Nephron (organoid): Measurements from ENCODE around the gene HOXD12.

ENCODE experiments used
- H3K27ac Mint-ChIP-seq, 3 experiments: 2 replicates each; pipeline ENCODE4 v1.8.0; 2020; ENCODE audit warnings: mixed read lengths in 3 of 3, mild to moderate bottlenecking in 2 of 3, moderate library complexity in 1 of 3
- H3K27me3 Mint-ChIP-seq: 2 replicates; pipeline ENCODE4 v1.8.0; 2021; ENCODE audit warnings: low read depth, mild to moderate bottlenecking, moderate library complexity, mixed read lengths
- H3K36me3 Mint-ChIP-seq: 2 replicates; pipeline ENCODE4 v1.8.0; 2020; ENCODE audit warnings: low read depth, mixed read lengths
- H3K4me1 Mint-ChIP-seq: 2 replicates; pipeline ENCODE4 v1.8.0; 2020; ENCODE audit warnings: mixed read lengths
- H3K4me3 Mint-ChIP-seq, 3 experiments: 2 replicates each; pipeline ENCODE4 v1.8.0; 2020; ENCODE audit warnings: mild to moderate bottlenecking in 3 of 3, mixed read lengths in 3 of 3, moderate library complexity in 2 of 3
- H3K9me3 Mint-ChIP-seq: 2 replicates; pipeline ENCODE4 v1.8.0; 2020; ENCODE audit warnings: mixed read lengths
- CTCF ChIP-seq, 3 experiments: fragments of 200-600 bp; sonication (generic); IDR thresholded peaks; one replicate each; pipeline ENCODE4 v1.5.0; 2021; ENCODE audit warnings: antibody characterized with exemption in 3 of 3; ENCODE audit not compliant: unreplicated experiment in 3 of 3

The HOXD12 gene

GRCh38 chr2:176079831-176080539 is 19.6 kb upstream of the HOXD12 start:
- peak overlapping the region; percentile 63 to 69 (median 68) for H3K4me3 Mint-ChIP-seq

GRCh38 chr2:176080540-176081375 is 18.8 kb upstream of the HOXD12 start:
- Mint-ChIP-seq H3K27me3 (peaks cover 97% of the 10 kb centered on the region), H3K27ac (no peak overlapping the region), H3K9me3 (peaks cover 3% of the 10 kb centered on the region), H3K4me1 (peaks cover 43% of the 10 kb centered on the region), H3K36me3 (no peaks in the 10 kb centered on the region), H3K4me3 (peak overlapping the region; percentile 43 to 71 (median 61))
- TF ChIP-seq CTCF (IDR thresholded peaks at IDR 0.05; ENCODE audit: unreplicated experiment in 3 of 3), result no peak

More at GRCh38 chr2:176079831-176080539, 19.6 kb upstream of the HOXD12 start:
- H3K27me3 Mint-ChIP-seq, result peaks cover 97% of the 10 kb centered on the region
- H3K9me3 Mint-ChIP-seq, result peaks cover 3% of the 10 kb centered on the region
- H3K4me1 Mint-ChIP-seq, result peaks cover 39% of the 10 kb centered on the region
- no peaks in the 10 kb centered on the region for H3K36me3 Mint-ChIP-seq
- TF ChIP-seq CTCF (IDR thresholded peaks at IDR 0.05; ENCODE audit: unreplicated experiment in 3 of 3), result peak; percentile 87 to 93 (median 93)
- no peak overlapping the region for H3K27ac Mint-ChIP-seq

GRCh38 chr2:176081376-176081836 is 18.2 kb upstream of the HOXD12 start:
- H3K9me3 Mint-ChIP-seq, result peaks cover 3% of the 10 kb centered on the region
- H3K4me1 Mint-ChIP-seq, result peaks cover 43% of the 10 kb centered on the region
- no peak overlapping the region for H3K27ac Mint-ChIP-seq
- H3K4me3 Mint-ChIP-seq, result peak overlapping the region; percentile 36 to 71 (median 61)
- peaks cover 97% of the 10 kb centered on the region for H3K27me3 Mint-ChIP-seq
- H3K36me3 Mint-ChIP-seq, result no peaks in the 10 kb centered on the region
- TF ChIP-seq CTCF (IDR thresholded peaks at IDR 0.05; ENCODE audit: unreplicated experiment in 3 of 3), result no peak

GRCh38 chr2:176081837-176082524 is 17.6 kb upstream of the HOXD12 start:
- TF ChIP-seq CTCF (IDR thresholded peaks at IDR 0.05; ENCODE audit: unreplicated experiment in 3 of 3), result no peak
- Mint-ChIP-seq H3K4me3 (peak overlapping the region in 1 of 3 experiments; percentile 15), H3K4me1 (peaks cover 43% of the 10 kb centered on the region), H3K27me3 (peaks cover 97% of the 10 kb centered on the region), H3K9me3 (peaks cover 5% of the 10 kb centered on the region), H3K36me3 (no peaks in the 10 kb centered on the region), H3K27ac (no peak overlapping the region)

GRCh38 chr2:176082525-176082823 is 17.1 kb upstream of the HOXD12 start:
- Mint-ChIP-seq H3K4me3 (peak overlapping the region in 2 of 3 experiments; percentile 15 to 50), H3K36me3 (no peaks in the 10 kb centered on the region), H3K9me3 (peaks cover 6% of the 10 kb centered on the region), H3K27ac (no peak overlapping the region), H3K4me1 (peaks cover 43% of the 10 kb centered on the region), H3K27me3 (peaks cover 97% of the 10 kb centered on the region)
- no peak for TF ChIP-seq CTCF (IDR thresholded peaks at IDR 0.05; ENCODE audit: unreplicated experiment in 3 of 3)
